ENCODE results near the gene TCF4. TPM values are rescaled to one million over a fixed set of nuclear protein-coding genes. Genes with fewer than 3 reads are reported as not detected.

TCF4 gene
- total RNA-seq, 1 experiment from 2014 or later: 261 TPM

- no peaks in the 10 kb centered on the region for H3K36me3 ChIP-seq (ENCODE audit: insufficient read depth, low read length)
- no peak overlapping the region for H3K4me2 ChIP-seq (ENCODE audit: low read depth, low read length, poor library complexity, severe bottlenecking)
- no peaks in the 10 kb centered on the region for H3K27me3 ChIP-seq (ENCODE audit: low read length)
- no peaks in the 10 kb centered on the region for H3K4me1 ChIP-seq (ENCODE audit: low read length)
- H3K9me2 ChIP-seq (replicated peaks; ENCODE audit: insufficient read depth, low read length): no peaks in the 10 kb centered on the region
- no peak overlapping the region for H2AFZ ChIP-seq (ENCODE audit: low read length)
- H4K20me1 ChIP-seq (ENCODE audit: insufficient read depth, low read depth, low read length): no peaks in the 10 kb centered on the region
- no peaks in the 10 kb centered on the region for H3K9me3 ChIP-seq (ENCODE audit: low read length)
- DNase-seq: no peak
- no peak overlapping the region for H3K9ac ChIP-seq (ENCODE audit: low read length)
- H3K4me3 ChIP-seq (ENCODE audit: low read length): no peak overlapping the region
- H3K27ac ChIP-seq (ENCODE audit: low read length): no peak overlapping the region
- peaks cover 96% of the 10 kb centered on the region for H3K79me2 ChIP-seq (ENCODE audit: low read length)
Observed at GRCh38 chr18:55289048-55289447, 298.9 kb downstream of the TCF4 start.

GRCh38 chr18:55287935-55288868, 299.8 kb downstream of the TCF4 start:
- no peaks in the 10 kb centered on the region for H3K9me2 ChIP-seq (replicated peaks; ENCODE audit: insufficient read depth, low read length)
- H2AFZ ChIP-seq (ENCODE audit: low read length): no peak overlapping the region
- no peaks in the 10 kb centered on the region for H3K27me3 ChIP-seq (ENCODE audit: low read length)
- no peak overlapping the region for H3K27ac ChIP-seq (ENCODE audit: low read length)
- no peak overlapping the region for H3K4me2 ChIP-seq (ENCODE audit: low read depth, low read length, poor library complexity, severe bottlenecking)
- DNase-seq: no peak
- no peaks in the 10 kb centered on the region for H4K20me1 ChIP-seq (ENCODE audit: insufficient read depth, low read depth, low read length)
- no peaks in the 10 kb centered on the region for H3K36me3 ChIP-seq (ENCODE audit: insufficient read depth, low read length)
- H3K4me3 ChIP-seq (ENCODE audit: low read length): no peak overlapping the region
- no peaks in the 10 kb centered on the region for H3K9me3 ChIP-seq (ENCODE audit: low read length)
- H3K4me1 ChIP-seq (ENCODE audit: low read length): no peaks in the 10 kb centered on the region
- no peak overlapping the region for H3K9ac ChIP-seq (ENCODE audit: low read length)
- peaks cover 99% of the 10 kb centered on the region for H3K79me2 ChIP-seq (ENCODE audit: low read length)

- no peaks in the 10 kb centered on the region for H4K20me1 ChIP-seq (ENCODE audit: insufficient read depth, low read depth, low read length)
- H3K27ac ChIP-seq (ENCODE audit: low read length): no peak overlapping the region
- peaks cover 99% of the 10 kb centered on the region for H3K79me2 ChIP-seq (ENCODE audit: low read length)
- H3K27me3 ChIP-seq (ENCODE audit: low read length): no peaks in the 10 kb centered on the region
- H3K4me3 ChIP-seq (ENCODE audit: low read length): no peak overlapping the region
- no peaks in the 10 kb centered on the region for H3K36me3 ChIP-seq (ENCODE audit: insufficient read depth, low read length)
- H3K4me2 ChIP-seq (ENCODE audit: low read depth, low read length, poor library complexity, severe bottlenecking): no peak overlapping the region
- DNase-seq: no peak
- no peaks in the 10 kb centered on the region for H3K9me3 ChIP-seq (ENCODE audit: low read length)
- no peaks in the 10 kb centered on the region for H3K9me2 ChIP-seq (replicated peaks; ENCODE audit: insufficient read depth, low read length)
- H3K9ac ChIP-seq (ENCODE audit: low read length): no peak overlapping the region
- no peak overlapping the region for H2AFZ ChIP-seq (ENCODE audit: low read length)
- H3K4me1 ChIP-seq (ENCODE audit: low read length): no peaks in the 10 kb centered on the region
Observed at GRCh38 chr18:55287149-55287806, 300.7 kb downstream of the TCF4 start.

- Histone ChIP-seq H3K9ac (ENCODE audit: low read length) (no peak overlapping the region), H3K36me3 (ENCODE audit: insufficient read depth, low read length) (no peaks in the 10 kb centered on the region), H3K9me3 (ENCODE audit: low read length) (no peaks in the 10 kb centered on the region), H4K20me1 (ENCODE audit: insufficient read depth, low read depth, low read length) (no peaks in the 10 kb centered on the region), H3K4me2 (ENCODE audit: low read depth, low read length, poor library complexity, severe bottlenecking) (no peak overlapping the region), H2AFZ (ENCODE audit: low read length) (no peak overlapping the region), H3K27ac (ENCODE audit: low read length) (no peak overlapping the region), H3K4me1 (ENCODE audit: low read length) (no peaks in the 10 kb centered on the region), H3K4me3 (ENCODE audit: low read length) (no peak overlapping the region), H3K9me2 (replicated peaks; ENCODE audit: insufficient read depth, low read length) (no peaks in the 10 kb centered on the region), H3K27me3 (ENCODE audit: low read length) (no peaks in the 10 kb centered on the region), H3K79me2 (ENCODE audit: low read length) (peaks cover 93% of the 10 kb centered on the region)
- no peak for DNase-seq
Observed at GRCh38 chr18:55286257-55286825, 301.7 kb downstream of the TCF4 start.

GRCh38 chr18:55284614-55285013, 303.4 kb downstream of the TCF4 start:
- no peak overlapping the region for H2AFZ ChIP-seq (ENCODE audit: low read length)
- H3K4me3 ChIP-seq (ENCODE audit: low read length): no peak overlapping the region
- no peak overlapping the region for H3K27ac ChIP-seq (ENCODE audit: low read length)
- H3K27me3 ChIP-seq (ENCODE audit: low read length): no peaks in the 10 kb centered on the region
- no peak overlapping the region for H3K4me2 ChIP-seq (ENCODE audit: low read depth, low read length, poor library complexity, severe bottlenecking)
- H3K79me2 ChIP-seq (ENCODE audit: low read length): peaks cover 92% of the 10 kb centered on the region
- H3K9me2 ChIP-seq (replicated peaks; ENCODE audit: insufficient read depth, low read length): no peaks in the 10 kb centered on the region
- H3K9ac ChIP-seq (ENCODE audit: low read length): no peak overlapping the region
- H3K4me1 ChIP-seq (ENCODE audit: low read length): no peaks in the 10 kb centered on the region
- no peaks in the 10 kb centered on the region for H3K9me3 ChIP-seq (ENCODE audit: low read length)
- DNase-seq: no peak
- no peaks in the 10 kb centered on the region for H4K20me1 ChIP-seq (ENCODE audit: insufficient read depth, low read depth, low read length)
- H3K36me3 ChIP-seq (ENCODE audit: insufficient read depth, low read length): no peaks in the 10 kb centered on the region

GRCh38 chr18:55283309-55283708, 304.7 kb downstream of the TCF4 start:
- Histone ChIP-seq H4K20me1 (ENCODE audit: insufficient read depth, low read depth, low read length) (no peaks in the 10 kb centered on the region), H3K4me2 (ENCODE audit: low read depth, low read length, poor library complexity, severe bottlenecking) (no peak overlapping the region), H3K9ac (ENCODE audit: low read length) (no peak overlapping the region), H3K27me3 (ENCODE audit: low read length) (no peaks in the 10 kb centered on the region), H3K4me3 (ENCODE audit: low read length) (no peak overlapping the region), H3K9me2 (replicated peaks; ENCODE audit: insufficient read depth, low read length) (no peaks in the 10 kb centered on the region), H3K4me1 (ENCODE audit: low read length) (no peaks in the 10 kb centered on the region), H3K79me2 (ENCODE audit: low read length) (peaks cover 89% of the 10 kb centered on the region), H3K36me3 (ENCODE audit: insufficient read depth, low read length) (0 out of 2 replicates have a peak, but pooled peaks cover 2% of the 10 kb centered on the region), H3K9me3 (ENCODE audit: low read length) (no peaks in the 10 kb centered on the region), H3K27ac (ENCODE audit: low read length) (no peak overlapping the region), H2AFZ (ENCODE audit: low read length) (no peak overlapping the region)
- DNase-seq: no peak

- H3K4me2 ChIP-seq (ENCODE audit: low read depth, low read length, poor library complexity, severe bottlenecking): no peak overlapping the region
- H3K9me3 ChIP-seq (ENCODE audit: low read length): no peaks in the 10 kb centered on the region
- H4K20me1 ChIP-seq (ENCODE audit: insufficient read depth, low read depth, low read length): no peaks in the 10 kb centered on the region
- peaks cover 14% of the 10 kb centered on the region; the same call in 1 of the 2 replicates for H3K36me3 ChIP-seq (ENCODE audit: insufficient read depth, low read length)
- no peak overlapping the region for H3K9ac ChIP-seq (ENCODE audit: low read length)
- H2AFZ ChIP-seq (ENCODE audit: low read length): no peak overlapping the region
- no peaks in the 10 kb centered on the region for H3K9me2 ChIP-seq (replicated peaks; ENCODE audit: insufficient read depth, low read length)
- no peak overlapping the region for H3K4me3 ChIP-seq (ENCODE audit: low read length)
- no peaks in the 10 kb centered on the region for H3K27me3 ChIP-seq (ENCODE audit: low read length)
- no peaks in the 10 kb centered on the region for H3K4me1 ChIP-seq (ENCODE audit: low read length)
- DNase-seq: no peak
- H3K79me2 ChIP-seq (ENCODE audit: low read length): peaks cover 65% of the 10 kb centered on the region
- H3K27ac ChIP-seq (ENCODE audit: low read length): no peak overlapping the region
Observed at GRCh38 chr18:55280503-55280902, 307.5 kb downstream of the TCF4 start.
